BJ (cell line): Measurements from ENCODE around the gene SULT1C2. TPM values are rescaled to one million over a fixed set of nuclear protein-coding genes. Genes with fewer than 3 reads are reported as not detected.
A peak's percentile ranks its signal among the peaks of the same experiment; 100 is the strongest.

Experiments used
- CTCF ChIA-PET: fragments of 350-600 bp; formaldehyde crosslinking; extraction: SDS; loops from one replicate; lab custom pipeline; 2021; ENCODE audit warnings: antibody characterized with exemption, inconsistent platforms; lab: Yijun Ruan, JAX
- POLR2A ChIA-PET: fragments of 300-600 bp; sonication (Branson Sonifier 250); formaldehyde crosslinking; extraction: SDS; loops from one replicate; lab custom pipeline; 2021; ENCODE audit warnings: antibody characterized with exemption; lab: Charles Lee
- DNase-seq: peaks from one replicate; pipeline ENCODE4 v3.0.0-alpha.2; 2011; ENCODE audit warnings: low read depth
- H3K27me3 ChIP-seq: 2 replicates; pipeline ENCODE4 v1.6.0; 2011; ENCODE audit warnings: low read length; ENCODE audit not compliant: control insufficient read depth, insufficient read depth
- H3K36me3 ChIP-seq: 2 replicates; pipeline ENCODE4 v1.5.1; 2011; ENCODE audit warnings: low read length; ENCODE audit not compliant: control insufficient read depth, insufficient read depth
- H3K4me3 ChIP-seq: 2 replicates; pipeline ENCODE4 v1.5.1; 2011; ENCODE audit warnings: low read depth, mild to moderate bottlenecking, control low read depth, low read length
- polyA plus RNA-seq: library from polyadenylated mRNA; depleted of rRNA; stranded (reverse); fragments of >200 nt; gene quantifications from 2 replicates; pipeline ENCODE4 v1.2.3, GENCODE V29; 2011
- TF ChIP-seq, protein P1 (sequence below): IDR thresholded peaks from 2 replicates; pipeline ENCODE4 v1.5.1; 2011; ENCODE audit warnings: low read depth, mild to moderate bottlenecking, control low read depth, inconsistent platforms, low read length, moderate library complexity; ENCODE audit not compliant: insufficient read depth

Gene SULT1C2
- polyA plus RNA-seq, 1 experiment: not detected

DNA sequence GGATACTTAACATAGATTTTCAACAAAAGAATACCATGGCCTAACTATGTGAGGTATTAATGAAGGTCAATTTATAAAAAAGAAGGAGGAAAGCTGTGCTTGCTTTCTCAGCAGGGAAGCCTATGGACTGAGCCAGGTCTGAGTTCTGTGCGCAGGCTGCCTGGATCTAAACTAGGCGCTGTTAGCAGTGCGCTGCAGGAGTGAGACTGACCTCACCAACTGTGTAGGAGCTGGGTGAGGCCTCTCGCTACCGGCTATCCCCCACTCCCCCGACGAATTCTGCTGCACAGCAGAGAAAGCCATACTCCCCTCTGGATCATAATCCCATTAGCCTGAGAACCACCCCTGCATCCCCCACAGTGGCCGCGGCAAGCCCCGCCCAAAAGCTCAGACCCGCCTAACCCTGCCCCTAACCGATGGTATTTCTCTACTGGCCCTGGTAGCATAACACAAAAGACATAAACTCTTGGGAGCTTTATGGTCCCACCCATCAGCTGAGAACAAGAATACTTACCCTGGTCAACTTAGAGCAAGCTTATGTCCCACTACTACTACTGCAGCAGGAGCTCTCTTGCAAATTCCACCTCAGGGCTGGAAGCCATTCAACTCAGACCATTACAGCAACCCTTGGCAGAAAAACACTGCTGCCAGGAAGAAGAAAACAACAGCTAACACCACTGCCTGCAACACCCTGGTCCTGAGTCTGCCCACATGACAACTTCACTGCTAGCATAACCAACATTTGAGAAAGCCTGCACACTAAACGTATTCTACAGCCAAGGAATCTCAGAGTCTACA is 28.0 kb downstream of the SULT1C2 start:
- ChIA-PET POLR2A (no interaction called here), CTCF (no interaction called here)
- no peak for DNase-seq
- H3K4me3 ChIP-seq: no peak overlapping the region
- H3K36me3 ChIP-seq: no peaks in the 10 kb centered on the region
- TF ChIP-seq, protein P1, sequence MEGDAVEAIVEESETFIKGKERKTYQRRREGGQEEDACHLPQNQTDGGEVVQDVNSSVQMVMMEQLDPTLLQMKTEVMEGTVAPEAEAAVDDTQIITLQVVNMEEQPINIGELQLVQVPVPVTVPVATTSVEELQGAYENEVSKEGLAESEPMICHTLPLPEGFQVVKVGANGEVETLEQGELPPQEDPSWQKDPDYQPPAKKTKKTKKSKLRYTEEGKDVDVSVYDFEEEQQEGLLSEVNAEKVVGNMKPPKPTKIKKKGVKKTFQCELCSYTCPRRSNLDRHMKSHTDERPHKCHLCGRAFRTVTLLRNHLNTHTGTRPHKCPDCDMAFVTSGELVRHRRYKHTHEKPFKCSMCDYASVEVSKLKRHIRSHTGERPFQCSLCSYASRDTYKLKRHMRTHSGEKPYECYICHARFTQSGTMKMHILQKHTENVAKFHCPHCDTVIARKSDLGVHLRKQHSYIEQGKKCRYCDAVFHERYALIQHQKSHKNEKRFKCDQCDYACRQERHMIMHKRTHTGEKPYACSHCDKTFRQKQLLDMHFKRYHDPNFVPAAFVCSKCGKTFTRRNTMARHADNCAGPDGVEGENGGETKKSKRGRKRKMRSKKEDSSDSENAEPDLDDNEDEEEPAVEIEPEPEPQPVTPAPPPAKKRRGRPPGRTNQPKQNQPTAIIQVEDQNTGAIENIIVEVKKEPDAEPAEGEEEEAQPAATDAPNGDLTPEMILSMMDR: no peak
- no peaks in the 10 kb centered on the region for H3K27me3 ChIP-seq

DNA sequence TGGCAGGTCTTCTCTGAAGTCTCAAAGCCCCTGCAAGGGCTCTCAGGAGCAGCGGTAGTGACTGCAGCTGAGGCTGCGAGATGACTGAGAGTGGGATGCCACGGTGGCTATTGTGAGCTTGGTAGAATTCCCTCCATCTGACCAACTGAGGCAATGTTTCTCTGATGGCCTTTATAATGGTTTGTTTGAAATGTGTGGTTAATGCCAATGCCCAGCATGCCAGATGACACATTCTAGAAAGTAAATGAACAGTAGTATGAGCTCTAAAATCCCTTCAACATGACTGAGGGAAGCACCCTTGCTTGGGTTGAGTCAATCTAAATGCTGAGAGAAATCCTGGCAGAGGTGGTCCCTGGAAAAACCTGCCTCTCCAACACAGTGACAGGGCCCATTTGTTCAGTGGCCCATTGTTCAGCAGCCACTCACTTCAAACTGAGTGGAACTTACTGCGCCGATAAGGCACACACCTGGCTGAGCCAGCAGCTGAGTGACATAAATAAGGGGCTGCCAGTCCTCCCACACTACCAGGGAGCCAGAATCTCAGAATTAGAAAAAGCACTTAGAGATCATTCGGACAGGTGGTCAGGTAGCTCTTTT is 31.7 kb downstream of the SULT1C2 start:
- TF ChIP-seq, protein P1: no peak
- CTCF ChIA-PET: no interaction called here
- no peak for DNase-seq
- POLR2A ChIA-PET: no interaction called here
- Histone ChIP-seq H3K27me3 (no peaks in the 10 kb centered on the region), H3K4me3 (no peak overlapping the region), H3K36me3 (no peaks in the 10 kb centered on the region)

DNA sequence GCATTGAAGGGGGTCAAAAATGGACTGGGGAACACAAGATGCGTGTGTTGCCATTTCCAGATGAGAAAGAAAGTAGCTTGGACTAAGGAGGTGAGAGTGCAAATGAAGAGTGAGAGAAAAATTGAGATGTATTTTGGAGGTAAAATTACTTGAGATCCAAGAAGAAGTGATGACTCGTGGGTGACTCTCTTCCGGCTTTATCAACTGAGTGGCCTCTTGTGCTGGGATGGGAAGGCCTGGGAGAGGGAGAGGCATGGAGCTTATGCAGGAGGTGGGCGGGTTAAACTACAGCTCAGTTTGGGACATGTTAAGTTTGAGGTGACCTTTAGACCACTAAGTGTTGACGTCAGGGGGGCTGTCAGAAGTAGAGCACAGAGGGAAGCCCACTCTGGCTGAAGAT is 34.9 kb downstream of the SULT1C2 start:
- CTCF ChIA-PET: no interaction called here

DNA sequence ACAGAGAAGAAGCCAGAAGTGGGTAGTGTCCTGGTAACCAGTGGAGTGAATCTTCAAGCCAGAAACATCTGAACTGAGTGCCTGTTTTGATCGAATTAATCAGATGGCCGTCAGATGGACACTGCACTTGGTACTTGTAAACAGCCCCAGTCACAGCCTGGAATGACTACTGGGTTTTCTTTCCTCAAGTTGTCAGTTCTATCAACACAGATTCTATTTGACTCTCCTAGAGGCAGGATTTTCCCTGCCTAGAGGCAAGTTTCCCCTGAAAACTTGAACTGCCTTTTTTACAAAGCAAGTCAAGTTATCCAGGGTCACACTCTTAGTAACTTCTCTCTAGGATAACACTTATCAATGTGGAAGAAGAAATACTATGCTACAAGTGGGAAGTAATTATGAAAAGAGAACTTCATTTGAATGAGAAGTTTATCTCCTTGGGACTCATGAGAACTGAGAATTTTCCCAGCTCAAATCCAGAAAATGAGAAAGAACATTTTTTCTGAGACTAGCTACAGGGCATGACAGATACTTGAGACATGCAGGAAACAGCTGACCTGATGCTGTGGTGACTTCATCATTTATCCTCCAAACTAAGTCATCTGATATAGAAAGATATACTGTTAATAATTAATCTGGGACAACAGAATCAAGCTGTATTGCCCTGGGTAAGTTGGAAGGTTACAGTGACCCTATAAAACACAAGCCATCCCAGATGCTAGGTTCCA is 36.0 kb downstream of the SULT1C2 start:
- H3K27me3 ChIP-seq: no peaks in the 10 kb centered on the region
- TF ChIP-seq, protein P1: no peak
- DNase-seq: peak; percentile 23
- POLR2A ChIA-PET: no interaction called here
- H3K36me3 ChIP-seq: no peaks in the 10 kb centered on the region
- no peak overlapping the region for H3K4me3 ChIP-seq
- CTCF ChIA-PET: interaction anchor here (1.3 kb wide), 1 partner anchor 9 kb away, joined by 3 read pairs; no protein-coding TSS in a partner anchor

More for the DNA sequence above, 34.9 kb downstream of the SULT1C2 start:
- Histone ChIP-seq H3K27me3 (no peaks in the 10 kb centered on the region), H3K4me3 (no peak overlapping the region), H3K36me3 (no peaks in the 10 kb centered on the region)
- POLR2A ChIA-PET: no interaction called here
- TF ChIP-seq, protein P1: no peak
- DNase-seq: no peak

DNA sequence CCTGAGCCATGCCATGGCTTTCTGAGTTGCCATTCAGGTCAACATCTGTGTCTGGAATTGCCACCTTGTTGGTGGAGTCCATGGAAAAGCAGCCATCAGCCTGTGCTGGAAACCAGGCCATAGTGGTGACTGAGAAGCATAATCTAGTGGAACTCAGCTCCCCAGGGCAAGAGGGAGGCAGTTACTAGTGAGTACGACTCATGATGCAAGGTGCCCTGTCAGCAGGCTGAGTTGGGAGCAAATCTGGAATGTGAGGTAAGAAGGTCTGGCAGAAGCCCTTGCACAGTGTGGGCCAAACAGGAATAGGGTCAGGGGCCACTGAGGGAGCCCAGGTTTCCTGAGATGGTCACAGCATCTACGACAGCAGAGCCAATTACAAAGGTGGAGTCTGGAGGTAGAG is 37.1 kb downstream of the SULT1C2 start:
- CTCF ChIA-PET: interaction anchor here (1.3 kb wide), 1 partner anchor 8 kb away, joined by 3 read pairs; no protein-coding TSS in a partner anchor
- Histone ChIP-seq H3K36me3 (no peaks in the 10 kb centered on the region), H3K27me3 (no peaks in the 10 kb centered on the region), H3K4me3 (no peak overlapping the region)
- TF ChIP-seq, protein P1: no peak
- POLR2A ChIA-PET: no interaction called here
- DNase-seq: no peak
